K562 (cell line): Measurements from ENCODE around the gene SLC7A6OS.

Experiments used
- CREB5 ChIP-seq: fragments of 250-450 bp; sonication (Bioruptor Pico); IDR thresholded peaks from 2 replicates; pipeline ENCODE4 v1.5.0; 2020; ENCODE audit warnings: mild to moderate bottlenecking
- ESRRA ChIP-seq: fragments of 450-650 bp; IDR thresholded peaks from 2 replicates; pipeline ENCODE4 v1.6.1; 2014; ENCODE audit warnings: low read depth, mild to moderate bottlenecking, moderate library complexity, borderline replicate concordance
- RFX5 ChIP-seq: IDR thresholded peaks from 2 replicates; pipeline ENCODE4 v1.6.1; 2011; ENCODE audit warnings: low read depth, mild to moderate bottlenecking, improper control_type of control experiment, low read length

GRCh38 chr16:68354816-68355215 lies 44.1 kb upstream of the SLC7A6OS start:
- no peak for TF ChIP-seq ESRRA
- no peak for TF ChIP-seq CREB5 (CRISPR knock-in tag)
- no peak for TF ChIP-seq RFX5
